ENCODE results near the gene APOLD1. TPM values are rescaled to one million over a fixed set of nuclear protein-coding genes. Genes with fewer than 3 reads are reported as not detected.
"Not testable (repeated sequence)": the region's sequence is repeated elsewhere in the genome, so short reads cannot be mapped to it uniquely, and the experiment has no call there.

Gene APOLD1
- polyA plus RNA-seq, 6 donors from 2014 or later, result 0.51 to 2.0 (median 1.1) TPM; not detected in 1

DNA sequence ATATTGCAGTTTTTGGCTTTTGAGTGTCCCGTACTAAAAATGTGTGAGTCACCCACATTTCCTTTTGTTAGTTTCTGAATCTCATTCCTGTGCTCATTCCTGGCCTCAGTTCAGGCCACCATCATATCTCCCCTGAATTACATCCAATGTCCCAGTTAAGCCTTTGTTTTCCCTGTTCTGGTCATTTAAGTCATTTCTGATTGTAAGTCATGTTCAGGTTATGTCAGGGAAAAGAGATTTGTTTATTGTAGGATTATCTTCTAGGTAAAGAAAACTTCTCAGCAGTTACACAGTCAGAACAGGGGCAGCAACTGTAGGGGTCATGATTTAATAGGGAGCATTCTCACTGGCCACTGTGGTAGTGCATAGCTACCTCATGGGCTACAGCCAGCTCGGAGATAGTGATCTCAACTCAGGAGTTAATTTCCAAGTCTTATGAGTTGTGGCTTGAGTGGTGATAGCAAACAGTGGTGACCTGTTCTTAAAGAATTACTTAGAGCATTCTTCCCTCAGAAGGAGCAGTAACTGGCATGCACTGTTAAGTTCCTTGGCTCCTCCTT, 34.4 kb downstream of the APOLD1 start:
- Mint-ChIP-seq H3K36me3 (peaks cover 28 to 39% of the 10 kb centered on the region in 2 donors), H3K4me1 (peaks cover 25 to 44% (median 34%) of the 10 kb centered on the region in 3 donors), H3K4me3 (peak overlapping the region in 1 of 8 donors; percentile 2), H3K9me3 (no peaks in the 10 kb centered on the region), H3K27ac (peak overlapping the region in 3 of 6 donors; percentile 28 to 39 (median 32)), H3K27me3 (no peaks in the 10 kb centered on the region)
- no peak for DNase-seq
- no peak for ATAC-seq (ENCODE audit: low read depth in 2 of 2)

DNA sequence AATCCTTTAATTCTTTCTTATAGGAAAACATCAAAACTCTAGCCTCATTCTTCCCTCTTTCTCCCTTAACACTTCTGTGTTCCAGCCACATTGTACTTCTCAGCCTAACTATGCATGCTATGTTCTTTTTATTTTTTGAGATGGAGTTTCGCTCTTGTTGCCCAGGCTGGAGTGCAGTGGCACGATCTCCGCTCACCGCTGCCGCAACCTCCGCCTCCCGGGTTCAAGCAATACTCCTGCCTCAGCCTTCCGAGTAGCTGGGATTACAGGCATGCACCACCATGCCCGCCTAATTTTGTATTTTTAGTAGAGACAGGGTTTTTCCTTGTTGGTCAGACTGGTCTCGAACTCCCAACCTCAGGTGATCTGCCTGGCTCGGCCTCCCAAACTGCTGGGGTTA, 34.9 kb downstream of the APOLD1 start:
- H3K9me3 Mint-ChIP-seq; H3K27ac Mint-ChIP-seq; H3K4me3 Mint-ChIP-seq; H3K27me3 Mint-ChIP-seq; DNase-seq; ATAC-seq (ENCODE audit: low read depth in 2 of 2): not testable (repeated sequence)
- Mint-ChIP-seq H3K4me1 (peaks cover 23 to 41% (median 31%) of the 10 kb centered on the region in 3 donors), H3K36me3 (peaks cover 30 to 37% of the 10 kb centered on the region in 2 donors)

DNA sequence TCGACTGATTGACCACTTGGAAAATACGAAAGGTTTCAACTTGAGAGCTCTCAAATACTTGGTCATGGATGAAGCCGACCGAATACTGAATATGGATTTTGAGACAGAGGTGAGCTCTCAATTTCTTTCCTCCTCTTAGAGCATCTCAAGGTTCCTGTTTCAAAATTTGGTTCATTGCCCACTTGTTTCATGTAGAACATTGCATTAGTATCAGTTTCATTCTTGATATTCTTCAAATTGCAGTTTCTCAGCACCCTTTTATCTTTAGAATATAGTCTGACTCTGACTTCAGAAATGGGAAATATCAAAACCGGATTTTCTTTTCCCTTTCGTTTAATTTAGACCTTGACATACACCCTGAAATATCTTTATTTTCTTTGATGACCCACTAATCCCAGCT, 36.5 kb downstream of the APOLD1 start:
- H3K27me3 Mint-ChIP-seq, result no peaks in the 10 kb centered on the region
- ATAC-seq (ENCODE audit: low read depth in 2 of 2), result no peak
- H3K9me3 Mint-ChIP-seq, result no peaks in the 10 kb centered on the region
- H3K4me1 Mint-ChIP-seq, result peaks cover 9 to 26% (median 18%) of the 10 kb centered on the region in 3 donors
- no peak overlapping the region for H3K27ac Mint-ChIP-seq
- no peak overlapping the region for H3K4me3 Mint-ChIP-seq
- DNase-seq, result no peak
- H3K36me3 Mint-ChIP-seq, result peaks cover 31% of the 10 kb centered on the region in 2 donors

DNA sequence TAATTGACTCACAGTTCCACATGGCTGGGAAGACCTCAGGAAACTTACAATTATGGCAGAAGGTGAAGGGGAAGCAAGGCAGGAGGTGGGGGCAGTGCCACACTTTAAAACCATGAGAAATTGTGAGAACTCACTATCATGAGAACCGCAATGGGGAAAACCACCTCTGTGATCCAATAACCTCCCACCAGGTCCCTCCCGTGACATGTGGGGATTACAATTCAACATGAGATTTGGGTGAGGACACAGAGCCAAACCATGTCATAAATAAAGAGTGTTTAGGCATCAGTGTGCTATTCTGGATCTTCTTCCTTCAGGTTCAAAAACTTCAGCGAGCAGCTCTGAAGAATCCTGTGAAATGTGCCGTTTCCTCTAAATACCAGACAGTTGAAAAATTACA, 37.4 kb downstream of the APOLD1 start:
- H3K36me3 Mint-ChIP-seq, result peaks cover 31 to 34% of the 10 kb centered on the region in 2 donors
- peaks cover 9 to 20% (median 18%) of the 10 kb centered on the region in 3 donors for H3K4me1 Mint-ChIP-seq
- H3K4me3 Mint-ChIP-seq, result no peak overlapping the region
- ATAC-seq (ENCODE audit: low read depth in 2 of 2) (no peak), DNase-seq (no peak)
- no peaks in the 10 kb centered on the region for H3K27me3 Mint-ChIP-seq
- peak overlapping the region in 3 of 6 donors; percentile 6 to 54 (median 36) for H3K27ac Mint-ChIP-seq
- no peaks in the 10 kb centered on the region for H3K9me3 Mint-ChIP-seq

DNA sequence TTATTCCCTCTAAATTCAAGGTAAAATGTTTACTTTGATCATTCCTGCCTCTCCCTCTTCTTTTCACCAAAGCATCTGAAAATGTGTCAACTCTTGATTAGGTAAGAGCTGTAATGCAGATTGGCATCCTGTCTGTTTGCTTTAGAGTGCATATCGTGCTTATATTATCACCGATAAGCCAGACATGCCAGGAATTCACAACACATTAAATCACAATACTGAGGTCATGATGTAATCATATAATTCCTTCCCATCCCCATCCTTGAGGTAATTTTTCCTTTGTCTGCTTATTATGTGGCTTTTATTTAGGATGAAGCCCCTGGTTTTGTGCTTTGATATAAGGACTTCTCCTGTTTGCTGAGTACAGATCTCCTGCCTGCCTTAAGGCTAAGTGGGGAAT, 37.8 kb downstream of the APOLD1 start:
- peak overlapping the region in 1 of 6 donors; percentile 6 for H3K27ac Mint-ChIP-seq
- ATAC-seq (ENCODE audit: low read depth in 2 of 2) (no peak), DNase-seq (no peak)
- no peaks in the 10 kb centered on the region for H3K27me3 Mint-ChIP-seq
- H3K9me3 Mint-ChIP-seq, result no peaks in the 10 kb centered on the region
- no peak overlapping the region for H3K4me3 Mint-ChIP-seq
- H3K4me1 Mint-ChIP-seq, result peaks cover 9 to 18% (median 16%) of the 10 kb centered on the region in 3 donors
- H3K36me3 Mint-ChIP-seq, result peaks cover 31 to 36% of the 10 kb centered on the region in 2 donors

DNA sequence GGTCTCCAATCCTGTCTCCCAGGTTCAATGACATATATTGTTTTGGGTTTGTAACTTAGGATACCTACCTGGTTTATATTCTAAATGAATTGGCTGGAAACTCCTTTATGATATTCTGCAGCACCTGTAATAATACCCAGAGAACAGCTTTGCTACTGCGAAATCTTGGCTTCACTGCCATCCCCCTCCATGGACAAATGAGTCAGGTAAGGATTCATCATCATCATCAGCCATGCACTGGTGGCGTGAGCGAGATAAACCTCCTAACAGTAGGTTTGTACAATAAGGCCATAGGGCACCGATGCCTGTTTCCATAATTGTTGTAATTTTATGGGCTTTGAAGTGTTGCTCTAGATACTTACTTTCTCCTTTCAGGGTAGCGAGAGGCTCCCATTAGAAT, 38.4 kb downstream of the APOLD1 start:
- no peak for ATAC-seq (ENCODE audit: low read depth in 2 of 2)
- Mint-ChIP-seq H3K9me3 (no peaks in the 10 kb centered on the region), H3K27me3 (no peaks in the 10 kb centered on the region), H3K36me3 (peaks cover 31 to 39% of the 10 kb centered on the region in 2 donors), H3K27ac (no peak overlapping the region), H3K4me1 (peaks cover 8 to 14% (median 12%) of the 10 kb centered on the region in 3 donors), H3K4me3 (no peak overlapping the region)
- DNase-seq, result no peak

DNA sequence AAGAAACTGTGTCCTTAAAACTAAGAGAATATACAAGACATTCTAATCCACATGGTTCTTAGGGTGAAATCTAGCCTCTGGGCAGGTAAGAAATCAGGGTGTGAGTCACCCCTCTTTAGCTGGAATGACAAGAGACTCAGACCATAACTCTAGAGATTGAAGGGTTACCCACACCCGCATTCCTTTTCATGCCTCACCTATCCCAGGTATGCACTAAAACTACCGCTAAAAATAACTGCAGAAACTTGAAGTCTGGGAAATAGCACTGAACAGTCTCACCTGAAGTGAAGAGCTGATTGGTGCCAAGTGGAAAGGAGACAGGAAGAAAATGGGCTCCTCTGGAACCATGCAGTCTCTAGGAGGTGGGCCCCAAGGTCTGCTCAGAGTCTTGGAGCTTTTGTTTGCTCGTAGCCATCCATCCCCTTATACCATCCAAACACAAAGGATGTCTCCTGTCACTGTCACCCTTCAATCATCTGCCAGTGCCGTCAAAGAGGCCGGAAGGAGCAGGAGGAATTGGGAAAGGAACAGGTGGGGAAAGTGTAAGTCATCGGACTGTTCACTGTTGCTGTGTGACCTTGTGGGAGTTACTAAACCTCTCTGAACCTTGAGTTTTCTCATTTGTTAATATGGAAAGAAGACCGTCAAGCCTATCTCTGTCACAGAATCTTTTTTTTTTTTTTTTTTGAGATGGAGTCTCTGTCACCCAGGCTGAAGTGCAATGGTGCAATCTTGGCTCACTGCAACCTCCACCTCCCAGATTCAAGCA, 50.1 kb downstream of the APOLD1 start:
- peaks cover 0 to 7% (median 0%) of the 10 kb centered on the region in 7 donors for H3K9me3 Mint-ChIP-seq
- no peak for ATAC-seq (ENCODE audit: low read depth in 2 of 2)
- H3K4me1 Mint-ChIP-seq, result peaks cover 0 to 11% (median 9%) of the 10 kb centered on the region in 3 donors
- peak overlapping the region in 4 of 6 donors; percentile 14 to 43 (median 42) for H3K27ac Mint-ChIP-seq
- DNase-seq, result no peak
- no peak overlapping the region for H3K4me3 Mint-ChIP-seq
- peaks cover 26 to 32% of the 10 kb centered on the region in 2 donors for H3K36me3 Mint-ChIP-seq
- H3K27me3 Mint-ChIP-seq, result no peaks in the 10 kb centered on the region

DNA sequence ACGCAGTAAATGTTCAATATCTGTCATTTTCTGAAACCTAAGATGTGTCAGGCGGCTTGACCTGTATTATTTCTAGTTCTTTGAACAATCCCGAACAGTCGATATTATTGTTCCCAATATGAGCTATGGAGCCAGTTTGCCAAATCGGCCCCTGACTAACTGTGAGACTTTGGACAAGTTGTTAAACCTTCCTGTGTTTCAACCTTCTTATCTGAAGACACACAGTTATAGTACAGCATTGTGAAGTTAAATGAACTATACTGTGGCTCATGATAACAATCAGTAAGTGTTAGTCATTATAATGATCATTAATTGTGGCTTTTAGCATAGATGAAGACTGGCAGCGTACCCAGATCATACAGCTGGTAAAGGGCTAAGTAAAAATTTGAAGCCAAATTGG, 51.1 kb downstream of the APOLD1 start:
- H3K27ac Mint-ChIP-seq, result peak overlapping the region in 3 of 6 donors; percentile 2 to 21 (median 10)
- H3K27me3 Mint-ChIP-seq, result no peaks in the 10 kb centered on the region
- no peak for DNase-seq
- H3K36me3 Mint-ChIP-seq, result peaks cover 24 to 27% of the 10 kb centered on the region in 2 donors
- no peak for ATAC-seq (ENCODE audit: low read depth in 2 of 2)
- peaks cover 0 to 11% (median 9%) of the 10 kb centered on the region in 3 donors for H3K4me1 Mint-ChIP-seq
- no peak overlapping the region for H3K4me3 Mint-ChIP-seq
- H3K9me3 Mint-ChIP-seq, result peaks cover 0 to 7% (median 0%) of the 10 kb centered on the region in 7 donors

DNA sequence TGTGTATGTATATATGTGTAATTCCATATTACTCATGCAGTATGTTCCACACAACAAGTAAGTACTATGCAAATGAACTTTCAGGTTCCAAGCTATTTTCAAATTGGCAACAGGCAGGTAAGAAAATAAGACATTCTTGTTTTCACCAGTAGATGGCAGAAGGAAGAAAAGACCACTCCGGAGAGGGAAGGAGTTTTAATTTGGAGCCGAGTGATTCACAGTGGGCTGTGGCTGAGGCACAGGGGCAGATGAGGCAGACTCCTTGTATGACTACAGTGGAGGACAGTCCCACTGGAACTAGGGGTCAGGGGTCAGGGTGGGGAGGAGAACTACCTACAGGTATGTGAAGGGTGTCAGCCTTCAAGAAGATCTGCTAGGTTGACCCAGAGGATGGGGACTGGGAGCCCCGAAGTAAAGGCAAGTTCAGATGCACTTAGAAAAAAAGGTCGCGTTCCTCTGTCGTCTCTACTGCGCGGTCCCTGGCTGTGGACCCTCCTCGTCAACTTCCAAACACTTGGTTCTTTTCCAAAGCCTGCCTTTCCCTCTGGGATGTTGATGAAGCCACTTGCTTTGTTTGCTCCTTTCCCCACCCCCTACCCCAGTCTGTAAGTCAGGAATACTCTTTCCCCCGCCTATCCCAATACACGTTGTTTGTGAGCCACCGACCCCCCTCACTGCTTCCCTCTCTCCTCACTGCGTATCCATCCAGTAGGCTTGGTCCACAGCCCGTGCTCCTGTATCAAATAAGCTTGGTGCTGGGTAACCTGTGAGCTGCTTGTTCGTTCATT, 51.8 kb downstream of the APOLD1 start:
- Mint-ChIP-seq H3K4me1 (peaks cover 0 to 11% (median 9%) of the 10 kb centered on the region in 3 donors), H3K27ac (peak overlapping the region in 3 of 6 donors; percentile 17 to 28 (median 21)), H3K4me3 (no peak overlapping the region), H3K9me3 (peaks cover 0 to 7% (median 0%) of the 10 kb centered on the region in 7 donors), H3K27me3 (no peaks in the 10 kb centered on the region), H3K36me3 (peaks cover 19 to 20% of the 10 kb centered on the region in 2 donors)
- ATAC-seq (ENCODE audit: low read depth in 2 of 2), result peak; percentile 69
- DNase-seq, result peak; percentile 25

DNA sequence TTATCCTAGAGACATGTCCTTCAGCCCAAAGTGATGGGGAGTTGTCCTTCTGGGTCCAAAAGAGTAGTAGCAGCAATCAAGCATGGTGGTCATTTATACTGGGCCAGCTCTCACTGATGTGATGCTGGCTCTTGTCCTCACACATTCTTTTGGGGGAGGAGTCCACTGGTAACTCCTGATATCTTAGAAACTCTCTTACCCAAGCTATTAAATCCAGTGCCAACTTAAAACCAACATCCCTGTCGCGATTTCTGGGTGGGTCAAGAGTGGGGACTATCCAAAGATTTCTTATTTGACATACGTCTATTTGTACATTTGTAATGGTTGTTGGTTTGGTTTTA, 52.3 kb downstream of the APOLD1 start:
- Mint-ChIP-seq H3K4me1 (peaks cover 5 to 11% (median 9%) of the 10 kb centered on the region in 3 donors), H3K9me3 (peaks cover 0 to 7% (median 0%) of the 10 kb centered on the region in 7 donors), H3K27ac (peak overlapping the region in 3 of 6 donors; percentile 4 to 28 (median 17)), H3K27me3 (no peaks in the 10 kb centered on the region), H3K36me3 (peaks cover 13 to 15% of the 10 kb centered on the region in 2 donors), H3K4me3 (no peak overlapping the region)
- no peak for ATAC-seq (ENCODE audit: low read depth in 2 of 2)
- DNase-seq, result no peak

DNA sequence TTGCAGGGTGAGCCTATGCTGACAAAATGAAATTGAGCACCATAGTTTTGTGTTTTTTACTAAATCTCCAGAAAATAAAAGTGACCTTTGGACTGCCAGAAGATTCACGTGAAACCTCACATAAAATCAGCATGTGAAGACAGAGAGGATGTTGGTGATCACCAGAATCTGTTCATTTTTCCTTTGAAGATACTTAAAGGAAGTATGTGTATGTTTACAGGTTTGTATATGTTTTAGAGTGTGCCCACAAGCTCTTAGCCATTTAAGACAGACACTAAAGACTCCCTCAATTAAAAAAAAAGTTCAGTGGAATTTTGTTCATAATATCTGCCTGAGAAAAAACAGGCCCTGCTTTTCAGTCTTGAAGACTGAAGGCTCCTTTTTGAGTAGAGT, 53.5 kb downstream of the APOLD1 start:
- no peak for DNase-seq
- no peaks in the 10 kb centered on the region for H3K27me3 Mint-ChIP-seq
- H3K36me3 Mint-ChIP-seq, result peaks cover 2% of the 10 kb centered on the region in 2 donors
- peaks cover 0 to under 1% (median 0%) of the 10 kb centered on the region in 7 donors for H3K9me3 Mint-ChIP-seq
- peaks cover 5 to 9% (median 5%) of the 10 kb centered on the region in 3 donors for H3K4me1 Mint-ChIP-seq
- no peak overlapping the region for H3K27ac Mint-ChIP-seq
- no peak overlapping the region for H3K4me3 Mint-ChIP-seq
- no peak for ATAC-seq (ENCODE audit: low read depth in 2 of 2)

DNA sequence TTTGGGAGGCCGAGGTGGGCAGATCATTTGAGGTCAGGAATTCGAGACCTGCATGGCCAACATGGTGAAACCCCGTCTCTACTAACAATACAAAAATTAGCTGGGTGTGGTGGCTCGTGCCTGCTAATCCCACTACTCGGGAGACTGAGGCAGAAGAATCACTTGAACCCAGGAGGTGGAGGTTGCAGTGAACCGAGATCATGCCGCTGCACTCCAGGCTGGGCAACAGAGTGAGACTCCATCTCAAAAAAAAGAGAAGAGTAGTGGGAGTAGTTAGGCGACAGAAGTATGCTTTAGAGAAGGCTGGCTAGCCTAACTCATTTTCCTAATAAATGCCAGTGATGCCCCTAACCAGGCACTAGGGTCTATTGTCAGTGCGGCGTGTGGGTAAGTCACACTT, 54.0 kb downstream of the APOLD1 start:
- not testable (repeated sequence) for DNase-seq; H3K4me1 Mint-ChIP-seq; H3K36me3 Mint-ChIP-seq; ATAC-seq (ENCODE audit: low read depth in 2 of 2); H3K9me3 Mint-ChIP-seq; H3K4me3 Mint-ChIP-seq; H3K27me3 Mint-ChIP-seq; H3K27ac Mint-ChIP-seq

DNA sequence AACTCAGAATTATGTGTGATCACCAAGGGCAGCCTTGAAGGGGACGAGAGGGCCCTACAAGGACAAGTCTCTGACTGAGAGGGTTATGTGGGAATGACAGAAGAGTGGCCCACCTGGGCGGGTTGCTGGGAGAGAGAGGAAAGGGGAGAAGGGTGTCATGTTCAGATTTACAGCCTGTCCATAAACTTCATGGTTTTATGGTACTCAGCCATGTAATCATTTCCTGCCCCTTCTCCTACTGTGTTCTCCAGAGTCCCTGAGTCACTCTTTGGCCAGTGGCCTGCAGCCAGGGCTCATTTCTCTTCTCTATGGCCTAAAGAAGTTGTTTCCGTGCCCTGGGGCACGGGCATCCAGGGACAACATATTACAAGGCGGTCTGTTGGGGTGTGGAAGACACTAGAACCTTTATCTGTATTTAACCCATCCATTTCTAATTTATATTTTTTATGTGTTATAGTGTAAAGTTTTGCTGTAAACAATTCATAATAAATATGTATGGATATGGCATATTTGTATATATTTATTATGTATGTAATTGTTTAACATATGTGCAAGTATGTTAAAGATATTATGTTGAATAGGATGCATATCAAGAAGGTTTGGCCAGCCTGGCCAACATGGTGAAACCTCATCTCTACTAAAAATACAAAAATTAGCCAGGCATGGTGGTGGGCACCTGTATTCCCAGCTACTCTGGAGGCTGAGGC, 54.6 kb downstream of the APOLD1 start:
- Mint-ChIP-seq H3K4me3 (no peak overlapping the region), H3K27ac (no peak overlapping the region), H3K27me3 (no peaks in the 10 kb centered on the region), H3K36me3 (no peaks in the 10 kb centered on the region), H3K4me1 (peaks cover 5 to 9% (median 5%) of the 10 kb centered on the region in 3 donors), H3K9me3 (no peaks in the 10 kb centered on the region)
- DNase-seq (no peak), ATAC-seq (ENCODE audit: low read depth in 2 of 2) (no peak)
